Stimulated activated CD4-positive, alpha-beta T cell treated with anti-CD3 and anti-CD28 coated beads, Interleukin-12 subunit alpha, Interleukin-12 subunit beta, amount 100 ng/mL, for 24 hours (primary cell): Measurements from ENCODE around the gene PRRT2.
"Not testable (repeated sequence)": the region's sequence is repeated elsewhere in the genome, so short reads cannot be mapped to it uniquely, and the experiment has no call there.

Source experiments
- DNase-seq, 2 experiments: peaks; one replicate each; pipeline ENCODE4 v3.0.0-alpha.2; 2020; ENCODE audit warnings: low read depth in 2 of 2

Gene PRRT2

GRCh38 chr16:29811896-29812665 lies at the start of gene PRRT2:
Gene PRRT2 (plus strand): TSS chr16:29812193. CDS start chr16:29813055, 862 bp downstream.
- no peak for DNase-seq

- no peak for DNase-seq
Measured at GRCh38 chr16:29763326-29763725, 48.7 kb upstream of the PRRT2 start.

- no peak for DNase-seq
Measured at GRCh38 chr16:29765167-29766032, 46.6 kb upstream of the PRRT2 start.

- DNase-seq, result no peak
Measured at GRCh38 chr16:29766571-29766970, 45.4 kb upstream of the PRRT2 start.

- no peak for DNase-seq
Measured at GRCh38 chr16:29767062-29767461, 44.9 kb upstream of the PRRT2 start.

GRCh38 chr16:29769507-29769906 lies 42.5 kb upstream of the PRRT2 start:
- DNase-seq, result no peak

GRCh38 chr16:29770250-29770929 lies 41.6 kb upstream of the PRRT2 start:
- DNase-seq, result no peak

- DNase-seq, result not testable (repeated sequence)
Measured at GRCh38 chr16:29772330-29772729, 39.7 kb upstream of the PRRT2 start.

GRCh38 chr16:29774730-29775129 lies 37.3 kb upstream of the PRRT2 start:
- DNase-seq, result no peak

GRCh38 chr16:29775742-29776408 lies 36.1 kb upstream of the PRRT2 start:
- no peak for DNase-seq

GRCh38 chr16:29777576-29778350 lies 34.2 kb upstream of the PRRT2 start, which contains the start of gene ZG16:
Gene ZG16 (plus strand): TSS chr16:29778256. CDS start chr16:29779267, 1,011 bp downstream.
- no peak for DNase-seq

- DNase-seq, result no peak
Measured at GRCh38 chr16:29779474-29779873, 32.5 kb upstream of the PRRT2 start.

GRCh38 chr16:29783094-29783953 lies 28.7 kb upstream of the PRRT2 start:
- not testable (repeated sequence) for DNase-seq

- DNase-seq, result no peak
Measured at GRCh38 chr16:29784157-29784556, 27.8 kb upstream of the PRRT2 start.

GRCh38 chr16:29784901-29785500 lies 27.0 kb upstream of the PRRT2 start:
- DNase-seq, result peak; percentile 36 to 69

GRCh38 chr16:29787155-29787554 lies 24.8 kb upstream of the PRRT2 start:
- DNase-seq, result not testable (repeated sequence)

GRCh38 chr16:29789775-29790182 lies 22.2 kb upstream of the PRRT2 start:
- DNase-seq, result no peak

GRCh38 chr16:29790183-29790948 lies 21.6 kb upstream of the PRRT2 start, which contains the start of gene KIF22:
Gene KIF22 (plus strand): TSS chr16:29790751. CDS start chr16:29790760, 9 bp downstream.
- DNase-seq, result peak; percentile 99 to 100
